GM12878 (cell line): ENCODE data around the gene YAE1. TPM values are rescaled to one million over a fixed set of nuclear protein-coding genes. Genes with fewer than 3 reads are reported as not detected.

ENCODE experiments used
- ATAC-seq: fragments of 200-7000 bp; cut with Tn5 transposase; 3 replicates; pipeline ENCODE4 v1.9.1; 2020; ENCODE audit warnings: mild to moderate bottlenecking, moderate library complexity
- BruUV-seq: library from RNA; stranded (reverse); fragments of 400-500 nt; replicated peaks from 2 replicates; lab custom pipeline; 2021; lab: Mats Ljungman, UMichigan
- CTCF ChIA-PET: fragments of 300-600 bp; sonication (Branson Sonifier 250); formaldehyde crosslinking; extraction: SDS; loops from one replicate; lab custom pipeline; 2021; ENCODE audit warnings: inconsistent platforms; lab: Yijun Ruan, JAX
- POLR2A ChIA-PET: fragments of 350-600 bp; formaldehyde crosslinking; extraction: SDS; loops from one replicate; lab custom pipeline; 2021; ENCODE audit warnings: inconsistent platforms; lab: Charles Lee
- RAD21 ChIA-PET: fragments of 300-600 bp; sonication (Branson Sonifier 250); formaldehyde crosslinking; loops from one replicate; lab custom pipeline; 2023; ENCODE audit warnings: antibody characterized with exemption; ENCODE audit not compliant: unreplicated experiment; lab: Charles Lee
- SMC1A ChIA-PET: fragments of 300-600 bp; sonication (Branson Sonifier 250); formaldehyde crosslinking; loops from one replicate; lab custom pipeline; 2023; ENCODE audit not compliant: unreplicated experiment, uncharacterized antibody; lab: Charles Lee
- DNase-seq: peaks from one replicate; pipeline ENCODE4 v3.0.0-alpha.2; 2011; ENCODE audit warnings: low read depth, low spot score
- FAIRE-seq: peaks from 3 replicates; lab custom pipeline; 2011; peaks lifted over from hg19 to GRCh38; lab: Jason Lieb, UNC
- H2AFZ ChIP-seq: 2 replicates; pipeline ENCODE4 v1.6.0; 2011; ENCODE audit warnings: low read depth, low read length, control low read depth; ENCODE audit not compliant: control insufficient read depth
- H3K27ac ChIP-seq: 2 replicates; pipeline ENCODE4 v1.5.1; 2011; ENCODE audit warnings: control low read depth; ENCODE audit not compliant: control insufficient read depth, insufficient read depth
- H3K27me3 ChIP-seq, 2 experiments: replicated peaks in 1 of 2; 2 replicates each; pipeline versions ENCODE4 v1.6.0 to v1.6.1; 2011; ENCODE audit warnings: low read length in 1 of 2; ENCODE audit not compliant: control insufficient read depth in 2 of 2, insufficient read depth in 2 of 2
- H3K36me3 ChIP-seq, 2 experiments: 2 replicates each; pipeline ENCODE4 v1.5.1; 2011; ENCODE audit warnings: low read length in 1 of 2; ENCODE audit not compliant: control insufficient read depth in 2 of 2, insufficient read depth in 2 of 2
- H3K4me1 ChIP-seq: 2 replicates; pipeline ENCODE4 v1.6.1; 2011; ENCODE audit warnings: mild to moderate bottlenecking, low read length, moderate library complexity, mixed read lengths; ENCODE audit not compliant: control insufficient read depth, insufficient read depth
- H3K4me2 ChIP-seq: 2 replicates; pipeline ENCODE4 v1.6.0; 2011; ENCODE audit warnings: control low read depth; ENCODE audit not compliant: control insufficient read depth, insufficient read depth
- H3K4me3 ChIP-seq: fragments of 200-600 bp; sonication (generic); 2 replicates; pipeline ENCODE4 v1.5.1; 2016
- H3K79me2 ChIP-seq: 2 replicates; pipeline ENCODE4 v1.6.0; 2011; ENCODE audit warnings: low read length; ENCODE audit not compliant: control insufficient read depth, insufficient read depth
- H3K9ac ChIP-seq: 2 replicates; pipeline ENCODE4 v1.8.0; 2011; ENCODE audit warnings: low read length, control low read depth, mixed read lengths; ENCODE audit not compliant: control insufficient read depth, insufficient read depth
- H3K9me3 ChIP-seq: replicated peaks from 3 replicates; pipeline ENCODE4 v1.5.1; 2011; ENCODE audit warnings: mild to moderate bottlenecking, low read length; ENCODE audit not compliant: control insufficient read depth, insufficient read depth
- H4K20me1 ChIP-seq: 2 replicates; pipeline ENCODE4 v1.6.0; 2011; ENCODE audit not compliant: control insufficient read depth, insufficient read depth
- BCL11A ChIP-seq: IDR thresholded peaks from 2 replicates; pipeline ENCODE4 v1.6.1; 2011; ENCODE audit warnings: low read depth, low read length
- BRCA1 ChIP-seq: IDR thresholded peaks from 2 replicates; pipeline ENCODE4 v1.6.1; 2011; ENCODE audit warnings: low read depth, low read length, improper control_type of control experiment
- NFYA ChIP-seq: IDR thresholded peaks from 2 replicates; pipeline ENCODE4 v1.6.1; 2011; ENCODE audit warnings: low read depth, mild to moderate bottlenecking, low read length, improper control_type of control experiment, borderline replicate concordance
- POU2F2 ChIP-seq: IDR thresholded peaks from 3 replicates; pipeline ENCODE4 v1.6.1; 2011; ENCODE audit warnings: low read depth, mild to moderate bottlenecking, low read length, borderline replicate concordance
- RUNX3 ChIP-seq: IDR thresholded peaks from 2 replicates; pipeline ENCODE4 v1.6.1; 2012; ENCODE audit warnings: low read length, inconsistent platforms
- SRF ChIP-seq, 2 experiments: IDR thresholded peaks; 2 replicates each; pipeline ENCODE4 v1.6.1; 2011; ENCODE audit warnings: low read depth in 2 of 2, low read length in 2 of 2, mild to moderate bottlenecking in 1 of 2, moderate library complexity in 1 of 2
- SUPT20H ChIP-seq: IDR thresholded peaks from 2 replicates; pipeline ENCODE4 v1.6.1; 2011; ENCODE audit warnings: low read depth, mild to moderate bottlenecking, low read length, moderate library complexity, borderline replicate concordance; ENCODE audit not compliant: control insufficient read depth
- TAF1 ChIP-seq: IDR thresholded peaks from 2 replicates; pipeline ENCODE4 v1.6.1; 2011; ENCODE audit warnings: mild to moderate bottlenecking, low read depth, low read length, borderline replicate concordance
- TCF3 ChIP-seq: IDR thresholded peaks from 2 replicates; pipeline ENCODE4 v1.6.1; 2012; ENCODE audit warnings: low read depth, mild to moderate bottlenecking, low read length, borderline replicate concordance; ENCODE audit not compliant: insufficient read depth
- YY1 ChIP-seq: IDR thresholded peaks from 2 replicates; pipeline ENCODE4 v1.6.1; 2011; ENCODE audit warnings: low read depth, mild to moderate bottlenecking, low read length
- ZNF217 ChIP-seq: fragments of 450-650 bp; IDR thresholded peaks from 2 replicates; pipeline ENCODE4 v1.6.1; 2017; ENCODE audit warnings: antibody characterized with exemption, mild to moderate bottlenecking
- ZZZ3 ChIP-seq: IDR thresholded peaks from 2 replicates; pipeline ENCODE4 v1.6.1; 2011; ENCODE audit warnings: low read depth; ENCODE audit not compliant: control insufficient read depth, insufficient read length
- WGBS: methylation state at CpG from one replicate; pipeline ENCODE4 v1.1.6; 2016; ENCODE audit warnings: low lambda C conversion rate; ENCODE audit not compliant: insufficient replicate concordance, insufficient coverage; ENCODE audit errors: missing lambda C conversion rate; 5-methylcytosine and 5-hydroxymethylcytosine counted together
- in situ Hi-C: fragments of 300-500 bp; cut with MboI; formaldehyde crosslinking; loops from 9 replicates; pipeline ENCODE4 v1.14.3; 2018; ENCODE audit warnings: mixed read lengths
- intact Hi-C: fragments of 100-400 bp; cut with micrococcal nuclease; formaldehyde crosslinking; loops from one replicate; pipeline ENCODE4 v1.14.2; 2022; ENCODE audit not compliant: unreplicated experiment
- polyA plus RNA-seq, 11 experiments: library from polyadenylated mRNA; depleted of rRNA in 4 of 11; unstranded in 6 of 11; stranded (reverse) in 5 of 11; fragments of >200 nt; fragmentation: Nextera tagmentation in 4 of 11; fragmentation: Illumina TruSeq in 1 of 11; extraction: Ambion mirVana in 4 of 11; extraction: Trizol in 1 of 11; gene quantifications; 1 replicate in 1 of 11; 2 replicates in 10 of 11; pipeline versions ENCODE4 v1.2.1 to v1.2.3, GENCODE V29; 2011 to 2016; ENCODE audit warnings: inconsistent platforms in 2 of 11, missing spikeins in 2 of 11, low read depth in 1 of 11
- total RNA-seq, 4 experiments: library from RNA; depleted of rRNA in 3 of 4; stranded (reverse); fragments of >200 nt in 3 of 4; fragmentation: Illumina TruSeq in 1 of 4; extraction: Trizol in 1 of 4; gene quantifications; 2 replicates each; pipeline versions ENCODE4 v1.2.1 to v1.2.3, GENCODE V29; 2013 to 2021
- TF ChIP-seq, protein P1 (sequence below): IDR thresholded peaks from 2 replicates; pipeline ENCODE4 v1.6.1; 2011; ENCODE audit warnings: borderline replicate concordance, low read depth, mild to moderate bottlenecking, moderate library complexity, low read length; ENCODE audit not compliant: insufficient read depth, poor library complexity, severe bottlenecking
- TF ChIP-seq, protein P2 (sequence below): fragments of 450-650 bp; IDR thresholded peaks from 2 replicates; pipeline ENCODE4 v1.6.1; 2017; ENCODE audit warnings: low read depth, mild to moderate bottlenecking, moderate library complexity
- TF ChIP-seq, protein P3 (sequence below): fragments of 450-650 bp; IDR thresholded peaks from 2 replicates; pipeline ENCODE4 v1.6.1; 2018; ENCODE audit warnings: borderline replicate concordance, mild to moderate bottlenecking; ENCODE audit not compliant: partially characterized antibody
- TF ChIP-seq, protein P4 (sequence below): fragments of 450-650 bp; IDR thresholded peaks from 2 replicates; pipeline ENCODE4 v1.6.1; 2018; ENCODE audit warnings: mild to moderate bottlenecking, low read depth, moderate library complexity; ENCODE audit not compliant: partially characterized antibody

YAE1 gene
- total and polyA plus RNA-seq, 10 of the 15 experiments (the other 5 are each of a cell fraction or from before 2014, with no cell fraction given), result 13.5 to 35.8 (median 22.9) TPM

DNA sequence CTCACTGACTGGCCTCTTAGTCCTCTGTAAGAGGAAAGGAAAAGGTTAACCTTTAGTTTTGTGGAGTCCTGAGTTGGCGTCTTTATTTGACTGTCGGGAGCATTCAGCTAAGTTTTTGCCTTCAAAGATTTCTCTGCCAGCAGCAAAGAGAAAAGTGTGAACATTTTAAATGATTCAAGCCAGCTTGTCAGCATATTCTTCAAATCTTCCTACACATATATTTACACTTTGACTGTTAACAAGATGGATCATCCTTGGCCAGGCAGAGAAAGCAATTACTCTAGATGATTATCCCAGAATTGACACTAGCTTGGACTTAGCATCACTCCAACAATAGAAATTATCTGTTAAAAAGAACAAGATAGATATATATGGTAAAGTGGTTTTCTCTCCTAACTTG lies 15.8 kb upstream of the YAE1 start:
- H3K27me3 ChIP-seq, result no peaks in the 10 kb centered on the region; a peak in 1 of 4 replicates
- H4K20me1 ChIP-seq, result no peaks in the 10 kb centered on the region
- peaks cover 3% of the 10 kb centered on the region; the same call in 2 of the 3 replicates for H3K9me3 ChIP-seq
- H3K36me3 ChIP-seq, result no peaks in the 10 kb centered on the region
- BruUV-seq, result no TSS peak
- ATAC-seq, result no peak
- ChIA-PET SMC1A (no interaction called here), POLR2A (no interaction called here), RAD21 (no interaction called here), CTCF (interaction anchor here (0.7 kb wide), 1 partner anchor 30 kb away, joined by 3 read pairs; no protein-coding TSS in a partner anchor)
- in situ Hi-C loops, result no loop called here
- 91% methylated on average over 2 of the region's 2 CpGs for WGBS
- H3K4me2 ChIP-seq, result no peak overlapping the region
- H3K27ac ChIP-seq, result no peak overlapping the region
- no peak for FAIRE-seq
- no peak overlapping the region for H3K4me3 ChIP-seq
- H3K79me2 ChIP-seq, result no peaks in the 10 kb centered on the region
- no peak for DNase-seq
- intact Hi-C loops, result no loop called here
- no peak overlapping the region for H3K9ac ChIP-seq
- H2AFZ ChIP-seq, result no peak overlapping the region
- no peaks in the 10 kb centered on the region for H3K4me1 ChIP-seq
- no peak for TF ChIP-seq TAF1
- no peak for TF ChIP-seq SRF (IDR thresholded peaks at IDR 0.05; ENCODE audit: low read depth in 2 of 2, low read length in 2 of 2)
- no peak for TF ChIP-seq SUPT20H
- no peak for TF ChIP-seq TCF3
- no peak for TF ChIP-seq YY1
- TF ChIP-seq, protein P1, sequence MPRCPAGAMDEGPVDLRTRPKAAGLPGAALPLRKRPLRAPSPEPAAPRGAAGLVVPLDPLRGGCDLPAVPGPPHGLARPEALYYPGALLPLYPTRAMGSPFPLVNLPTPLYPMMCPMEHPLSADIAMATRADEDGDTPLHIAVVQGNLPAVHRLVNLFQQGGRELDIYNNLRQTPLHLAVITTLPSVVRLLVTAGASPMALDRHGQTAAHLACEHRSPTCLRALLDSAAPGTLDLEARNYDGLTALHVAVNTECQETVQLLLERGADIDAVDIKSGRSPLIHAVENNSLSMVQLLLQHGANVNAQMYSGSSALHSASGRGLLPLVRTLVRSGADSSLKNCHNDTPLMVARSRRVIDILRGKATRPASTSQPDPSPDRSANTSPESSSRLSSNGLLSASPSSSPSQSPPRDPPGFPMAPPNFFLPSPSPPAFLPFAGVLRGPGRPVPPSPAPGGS, result no peak
- no peak for TF ChIP-seq POU2F2
- TF ChIP-seq ZZZ3, result no peak
- TF ChIP-seq ZNF217, result no peak
- TF ChIP-seq, protein P2, sequence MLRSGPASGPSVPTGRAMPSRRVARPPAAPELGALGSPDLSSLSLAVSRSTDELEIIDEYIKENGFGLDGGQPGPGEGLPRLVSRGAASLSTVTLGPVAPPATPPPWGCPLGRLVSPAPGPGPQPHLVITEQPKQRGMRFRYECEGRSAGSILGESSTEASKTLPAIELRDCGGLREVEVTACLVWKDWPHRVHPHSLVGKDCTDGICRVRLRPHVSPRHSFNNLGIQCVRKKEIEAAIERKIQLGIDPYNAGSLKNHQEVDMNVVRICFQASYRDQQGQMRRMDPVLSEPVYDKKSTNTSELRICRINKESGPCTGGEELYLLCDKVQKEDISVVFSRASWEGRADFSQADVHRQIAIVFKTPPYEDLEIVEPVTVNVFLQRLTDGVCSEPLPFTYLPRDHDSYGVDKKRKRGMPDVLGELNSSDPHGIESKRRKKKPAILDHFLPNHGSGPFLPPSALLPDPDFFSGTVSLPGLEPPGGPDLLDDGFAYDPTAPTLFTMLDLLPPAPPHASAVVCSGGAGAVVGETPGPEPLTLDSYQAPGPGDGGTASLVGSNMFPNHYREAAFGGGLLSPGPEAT, result no peak
- TF ChIP-seq NFYA, result no peak
- TF ChIP-seq RUNX3, result no peak
- no peak for TF ChIP-seq BCL11A
- TF ChIP-seq, protein P3, sequence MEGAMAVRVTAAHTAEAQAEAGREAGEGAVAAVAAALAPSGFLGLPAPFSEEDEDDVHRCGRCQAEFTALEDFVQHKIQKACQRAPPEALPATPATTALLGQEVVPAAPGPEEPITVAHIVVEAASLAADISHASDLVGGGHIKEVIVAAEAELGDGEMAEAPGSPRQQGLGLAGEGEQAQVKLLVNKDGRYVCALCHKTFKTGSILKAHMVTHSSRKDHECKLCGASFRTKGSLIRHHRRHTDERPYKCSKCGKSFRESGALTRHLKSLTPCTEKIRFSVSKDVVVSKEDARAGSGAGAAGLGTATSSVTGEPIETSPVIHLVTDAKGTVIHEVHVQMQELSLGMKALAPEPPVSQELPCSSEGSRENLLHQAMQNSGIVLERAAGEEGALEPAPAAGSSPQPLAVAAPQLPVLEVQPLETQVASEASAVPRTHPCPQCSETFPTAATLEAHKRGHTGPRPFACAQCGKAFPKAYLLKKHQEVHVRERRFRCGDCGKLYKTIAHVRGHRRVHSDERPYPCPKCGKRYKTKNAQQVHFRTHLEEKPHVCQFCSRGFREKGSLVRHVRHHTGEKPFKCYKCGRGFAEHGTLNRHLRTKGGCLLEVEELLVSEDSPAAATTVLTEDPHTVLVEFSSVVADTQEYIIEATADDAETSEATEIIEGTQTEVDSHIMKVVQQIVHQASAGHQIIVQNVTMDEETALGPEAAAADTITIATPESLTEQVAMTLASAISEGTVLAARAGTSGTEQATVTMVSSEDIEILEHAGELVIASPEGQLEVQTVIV, result no peak
- TF ChIP-seq BRCA1, result no peak
- TF ChIP-seq, protein P4, sequence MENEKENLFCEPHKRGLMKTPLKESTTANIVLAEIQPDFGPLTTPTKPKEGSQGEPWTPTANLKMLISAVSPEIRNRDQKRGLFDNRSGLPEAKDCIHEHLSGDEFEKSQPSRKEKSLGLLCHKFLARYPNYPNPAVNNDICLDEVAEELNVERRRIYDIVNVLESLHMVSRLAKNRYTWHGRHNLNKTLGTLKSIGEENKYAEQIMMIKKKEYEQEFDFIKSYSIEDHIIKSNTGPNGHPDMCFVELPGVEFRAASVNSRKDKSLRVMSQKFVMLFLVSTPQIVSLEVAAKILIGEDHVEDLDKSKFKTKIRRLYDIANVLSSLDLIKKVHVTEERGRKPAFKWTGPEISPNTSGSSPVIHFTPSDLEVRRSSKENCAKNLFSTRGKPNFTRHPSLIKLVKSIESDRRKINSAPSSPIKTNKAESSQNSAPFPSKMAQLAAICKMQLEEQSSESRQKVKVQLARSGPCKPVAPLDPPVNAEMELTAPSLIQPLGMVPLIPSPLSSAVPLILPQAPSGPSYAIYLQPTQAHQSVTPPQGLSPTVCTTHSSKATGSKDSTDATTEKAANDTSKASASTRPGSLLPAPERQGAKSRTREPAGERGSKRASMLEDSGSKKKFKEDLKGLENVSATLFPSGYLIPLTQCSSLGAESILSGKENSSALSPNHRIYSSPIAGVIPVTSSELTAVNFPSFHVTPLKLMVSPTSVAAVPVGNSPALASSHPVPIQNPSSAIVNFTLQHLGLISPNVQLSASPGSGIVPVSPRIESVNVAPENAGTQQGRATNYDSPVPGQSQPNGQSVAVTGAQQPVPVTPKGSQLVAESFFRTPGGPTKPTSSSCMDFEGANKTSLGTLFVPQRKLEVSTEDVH, result no peak
